SU-DHL-6 (cell line): ENCODE results near the gene PLA2G2E.

ENCODE experiments used
- H2AFZ ChIP-seq: fragments of 200-600 bp; sonication (generic); 2 replicates; pipeline ENCODE4 v1.6.1; 2014; ENCODE audit warnings: low read depth, mild to moderate bottlenecking, moderate library complexity, mixed read lengths, antibody characterized with exemption, low read length; ENCODE audit not compliant: severe bottlenecking
- H3F3A ChIP-seq: fragments of 200-600 bp; shearing (Covaris generic); 2 replicates; pipeline ENCODE4 v1.6.0; 2016; ENCODE audit warnings: antibody characterized with exemption, mild to moderate bottlenecking; ENCODE audit not compliant: insufficient read depth
- H3K27ac ChIP-seq: fragments of 200-600 bp; sonication (generic); 2 replicates; pipeline ENCODE4 v1.5.1; 2016; ENCODE audit warnings: low read depth, mild to moderate bottlenecking, low read length, moderate library complexity, mixed read lengths
- H3K27me3 ChIP-seq: fragments of 200-600 bp; sonication (generic), shearing (Covaris generic); 2 replicates; pipeline ENCODE4 v1.6.0; 2014; ENCODE audit warnings: mild to moderate bottlenecking, low read length
- H3K36me3 ChIP-seq: fragments of 200-600 bp; sonication (generic); 2 replicates; pipeline ENCODE4 v1.6.1; 2014; ENCODE audit warnings: mild to moderate bottlenecking, low read length, mixed read lengths
- H3K4me2 ChIP-seq: fragments of 300-600, 200-600 bp; shearing (Covaris generic), sonication (generic); 2 replicates; pipeline ENCODE4 v1.6.0; 2014; ENCODE audit warnings: low read length, low read depth, mild to moderate bottlenecking; ENCODE audit not compliant: poor library complexity, severe bottlenecking
- H3K4me3 ChIP-seq: fragments of 200-600 bp; sonication (generic); 2 replicates; pipeline ENCODE4 v1.5.1; 2014; ENCODE audit warnings: antibody characterized with exemption, low read length, mild to moderate bottlenecking, mixed read lengths; ENCODE audit not compliant: insufficient read depth, poor library complexity, severe bottlenecking
- H3K79me2 ChIP-seq: fragments of 200-600 bp; sonication (generic); 2 replicates; pipeline ENCODE4 v1.6.1; 2014; ENCODE audit warnings: mild to moderate bottlenecking, low read length, moderate library complexity; ENCODE audit not compliant: insufficient read depth
- H3K9ac ChIP-seq: fragments of 200-600 bp; sonication (generic); 2 replicates; pipeline ENCODE4 v1.7.0; 2014; ENCODE audit warnings: mild to moderate bottlenecking, low read length
- H3K9me2 ChIP-seq: fragments of 200-600 bp; sonication (generic); replicated peaks from 2 replicates; pipeline ENCODE4 v1.6.1; 2014; ENCODE audit warnings: low read length; ENCODE audit not compliant: insufficient read depth
- H3K9me3 ChIP-seq: fragments of 200-600 bp; sonication (generic); 2 replicates; pipeline ENCODE4 v1.6.1; 2014; ENCODE audit warnings: low read length, mixed read lengths; ENCODE audit not compliant: insufficient read depth
- H4K20me1 ChIP-seq: fragments of 200-600 bp; sonication (generic); 2 replicates; pipeline ENCODE4 v1.6.1; 2014; ENCODE audit warnings: low read depth, mild to moderate bottlenecking, antibody characterized with exemption, low read length, moderate library complexity, mixed read lengths
- EZH2phosphoT487 ChIP-seq: fragments of 200-600 bp; sonication (generic), shearing (Covaris generic); conservative IDR thresholded peaks from 2 replicates; pipeline ENCODE4 v1.6.1; 2018; ENCODE audit warnings: mild to moderate bottlenecking, antibody characterized with exemption, low read length, moderate library complexity, mixed read lengths
- TF ChIP-seq, protein P1 (sequence below): fragments of 200-600 bp; sonication (generic); IDR thresholded peaks from one replicate; pipeline ENCODE4 v1.5.1; 2017; ENCODE audit warnings: antibody characterized with exemption, mild to moderate bottlenecking, low read length, moderate library complexity; ENCODE audit not compliant: insufficient read depth, poor library complexity, severe bottlenecking

Gene PLA2G2E

DNA sequence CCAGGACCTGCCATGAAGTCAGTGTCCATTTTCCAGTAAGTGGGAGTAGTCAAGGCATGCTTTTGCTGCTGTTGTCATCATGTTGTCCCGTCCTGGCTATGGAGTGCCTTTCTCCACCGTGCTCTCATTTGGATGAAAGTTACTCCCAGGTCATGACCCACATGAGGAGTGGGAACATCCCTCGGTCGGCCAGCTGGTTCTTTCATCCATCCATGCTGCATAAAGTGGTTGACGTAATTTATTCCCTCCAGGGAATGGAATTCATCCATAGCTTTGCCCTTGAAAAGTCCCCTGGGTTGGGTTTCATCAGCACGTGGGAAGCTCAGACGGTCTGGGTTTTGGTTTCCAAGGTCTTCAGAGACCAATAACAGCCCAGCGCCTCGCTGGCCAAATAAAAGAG is 44.4 kb upstream of the PLA2G2E start:
- no peaks in the 10 kb centered on the region for H3K27me3 ChIP-seq
- no peak overlapping the region for H3K4me3 ChIP-seq
- H3K27ac ChIP-seq, result no peak overlapping the region
- no peak for TF ChIP-seq EZH2phosphoT487
- TF ChIP-seq, protein P1, sequence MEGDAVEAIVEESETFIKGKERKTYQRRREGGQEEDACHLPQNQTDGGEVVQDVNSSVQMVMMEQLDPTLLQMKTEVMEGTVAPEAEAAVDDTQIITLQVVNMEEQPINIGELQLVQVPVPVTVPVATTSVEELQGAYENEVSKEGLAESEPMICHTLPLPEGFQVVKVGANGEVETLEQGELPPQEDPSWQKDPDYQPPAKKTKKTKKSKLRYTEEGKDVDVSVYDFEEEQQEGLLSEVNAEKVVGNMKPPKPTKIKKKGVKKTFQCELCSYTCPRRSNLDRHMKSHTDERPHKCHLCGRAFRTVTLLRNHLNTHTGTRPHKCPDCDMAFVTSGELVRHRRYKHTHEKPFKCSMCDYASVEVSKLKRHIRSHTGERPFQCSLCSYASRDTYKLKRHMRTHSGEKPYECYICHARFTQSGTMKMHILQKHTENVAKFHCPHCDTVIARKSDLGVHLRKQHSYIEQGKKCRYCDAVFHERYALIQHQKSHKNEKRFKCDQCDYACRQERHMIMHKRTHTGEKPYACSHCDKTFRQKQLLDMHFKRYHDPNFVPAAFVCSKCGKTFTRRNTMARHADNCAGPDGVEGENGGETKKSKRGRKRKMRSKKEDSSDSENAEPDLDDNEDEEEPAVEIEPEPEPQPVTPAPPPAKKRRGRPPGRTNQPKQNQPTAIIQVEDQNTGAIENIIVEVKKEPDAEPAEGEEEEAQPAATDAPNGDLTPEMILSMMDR, result no peak
- no peaks in the 10 kb centered on the region for H3K9me3 ChIP-seq
- no peaks in the 10 kb centered on the region for H3K79me2 ChIP-seq
- no peaks in the 10 kb centered on the region for H3F3A ChIP-seq
- no peaks in the 10 kb centered on the region for H3K9me2 ChIP-seq
- H3K4me2 ChIP-seq, result no peak overlapping the region
- no peaks in the 10 kb centered on the region for H3K36me3 ChIP-seq
- H2AFZ ChIP-seq, result no peak overlapping the region
- H4K20me1 ChIP-seq, result no peaks in the 10 kb centered on the region
- no peak overlapping the region for H3K9ac ChIP-seq

DNA sequence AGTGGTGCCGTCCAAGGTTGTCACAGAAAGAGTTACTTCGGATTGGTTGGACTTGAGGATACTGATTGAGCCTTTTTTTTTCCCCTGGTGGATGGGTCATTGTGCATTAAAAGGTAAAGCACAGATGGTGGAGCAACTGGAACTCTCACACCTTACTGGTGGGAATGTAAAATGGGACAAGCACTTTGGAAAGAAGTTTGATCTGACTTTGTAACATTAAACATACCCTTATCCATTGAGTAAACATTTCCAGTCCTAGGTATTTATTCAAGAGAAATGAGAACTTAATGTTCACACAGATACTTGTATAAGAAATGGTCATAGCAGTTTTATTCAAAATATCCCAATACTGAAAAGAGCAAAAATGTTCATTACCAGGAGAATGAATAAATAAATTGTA is 41.1 kb upstream of the PLA2G2E start:
- no peak overlapping the region for H3K9ac ChIP-seq
- H3K36me3 ChIP-seq, result no peaks in the 10 kb centered on the region
- H3K4me3 ChIP-seq, result no peak overlapping the region
- H3K79me2 ChIP-seq, result no peaks in the 10 kb centered on the region
- H3F3A ChIP-seq, result no peaks in the 10 kb centered on the region
- H3K9me2 ChIP-seq, result no peaks in the 10 kb centered on the region
- TF ChIP-seq, protein P1, result no peak
- TF ChIP-seq EZH2phosphoT487, result no peak
- no peak overlapping the region for H3K4me2 ChIP-seq
- H3K27ac ChIP-seq, result no peak overlapping the region
- H2AFZ ChIP-seq, result no peak overlapping the region
- H3K27me3 ChIP-seq, result no peaks in the 10 kb centered on the region
- no peaks in the 10 kb centered on the region for H3K9me3 ChIP-seq
- H4K20me1 ChIP-seq, result no peaks in the 10 kb centered on the region

DNA sequence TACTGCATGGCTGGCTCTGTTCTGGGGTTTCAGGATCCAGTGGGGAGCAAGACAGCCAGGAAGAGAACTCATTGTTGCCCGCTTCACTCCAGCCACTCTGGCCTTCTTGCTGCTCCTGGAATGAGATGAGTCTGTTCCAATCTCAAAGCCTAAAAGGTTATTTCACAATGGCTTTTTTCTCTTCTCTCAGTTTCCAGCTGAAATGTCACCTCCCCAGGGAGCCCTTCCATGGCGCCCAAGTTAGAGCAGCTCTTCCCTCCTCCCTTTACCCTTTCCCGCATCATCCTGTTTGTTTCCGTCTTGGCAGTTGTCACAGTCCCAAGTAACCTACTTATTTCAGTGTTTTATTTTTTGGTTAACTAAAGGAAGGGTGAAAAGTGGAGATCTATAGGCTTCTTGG is 40.2 kb upstream of the PLA2G2E start:
- H3K36me3 ChIP-seq, result no peaks in the 10 kb centered on the region
- no peaks in the 10 kb centered on the region for H3K27me3 ChIP-seq
- H3K9me3 ChIP-seq, result no peaks in the 10 kb centered on the region
- H3F3A ChIP-seq, result no peaks in the 10 kb centered on the region
- H3K4me2 ChIP-seq, result no peak overlapping the region
- H3K27ac ChIP-seq, result no peak overlapping the region
- no peaks in the 10 kb centered on the region for H3K9me2 ChIP-seq
- no peaks in the 10 kb centered on the region for H3K79me2 ChIP-seq
- no peak overlapping the region for H3K9ac ChIP-seq
- no peak overlapping the region for H2AFZ ChIP-seq
- H4K20me1 ChIP-seq, result no peaks in the 10 kb centered on the region
- no peak overlapping the region for H3K4me3 ChIP-seq
- TF ChIP-seq, protein P1, result no peak
- no peak for TF ChIP-seq EZH2phosphoT487

DNA sequence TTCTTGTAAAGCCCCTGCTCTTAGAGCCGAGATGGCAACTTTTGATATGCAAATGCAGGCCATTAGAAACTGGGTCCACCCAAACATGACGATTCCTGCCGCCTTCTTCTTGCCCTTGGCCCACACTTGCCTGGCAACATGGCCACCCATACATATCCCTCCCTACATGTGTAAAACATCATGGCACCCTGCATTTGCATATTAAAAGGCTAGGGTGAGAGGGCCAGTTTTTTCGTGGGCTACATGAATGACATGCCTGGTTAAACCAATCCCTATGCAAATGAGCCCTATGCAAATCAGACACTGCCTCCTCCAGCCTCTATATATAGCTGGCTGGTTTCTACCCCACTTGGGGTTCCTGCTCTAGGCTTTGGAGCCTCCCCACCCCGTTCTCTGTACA is 37.2 kb upstream of the PLA2G2E start:
- TF ChIP-seq, protein P1, result no peak
- no peak for TF ChIP-seq EZH2phosphoT487
- Histone ChIP-seq H3K79me2 (no peaks in the 10 kb centered on the region), H3K9me3 (no peaks in the 10 kb centered on the region), H2AFZ (no peak overlapping the region), H3K9ac (no peak overlapping the region), H3K27me3 (no peaks in the 10 kb centered on the region), H3K4me3 (no peak overlapping the region), H3K27ac (no peak overlapping the region), H3F3A (no peaks in the 10 kb centered on the region), H3K36me3 (no peaks in the 10 kb centered on the region), H3K9me2 (no peaks in the 10 kb centered on the region), H3K4me2 (no peak overlapping the region), H4K20me1 (no peaks in the 10 kb centered on the region)
